ENCODE measurements around the gene CCT8. TPM values are rescaled to one million over a fixed set of nuclear protein-coding genes. Genes with fewer than 3 reads are reported as not detected.

The CCT8 gene
- total RNA-seq, 1 donor from 2014 or later = 186 TPM

- Mint-ChIP-seq H3K27me3 (ENCODE audit: unreplicated experiment) (no peaks in the 10 kb centered on the region), H3K4me3 (ENCODE audit: unreplicated experiment) (no peak overlapping the region), H3K9me3 (ENCODE audit: unreplicated experiment) (no peaks in the 10 kb centered on the region), H3K27ac (ENCODE audit: unreplicated experiment) (no peak overlapping the region), H3K36me3 (ENCODE audit: unreplicated experiment) (no peaks in the 10 kb centered on the region), H3K4me1 (ENCODE audit: low read depth, unreplicated experiment) (no peaks in the 10 kb centered on the region)
- DNase-seq = no peak
- TF ChIP-seq, protein P1, sequence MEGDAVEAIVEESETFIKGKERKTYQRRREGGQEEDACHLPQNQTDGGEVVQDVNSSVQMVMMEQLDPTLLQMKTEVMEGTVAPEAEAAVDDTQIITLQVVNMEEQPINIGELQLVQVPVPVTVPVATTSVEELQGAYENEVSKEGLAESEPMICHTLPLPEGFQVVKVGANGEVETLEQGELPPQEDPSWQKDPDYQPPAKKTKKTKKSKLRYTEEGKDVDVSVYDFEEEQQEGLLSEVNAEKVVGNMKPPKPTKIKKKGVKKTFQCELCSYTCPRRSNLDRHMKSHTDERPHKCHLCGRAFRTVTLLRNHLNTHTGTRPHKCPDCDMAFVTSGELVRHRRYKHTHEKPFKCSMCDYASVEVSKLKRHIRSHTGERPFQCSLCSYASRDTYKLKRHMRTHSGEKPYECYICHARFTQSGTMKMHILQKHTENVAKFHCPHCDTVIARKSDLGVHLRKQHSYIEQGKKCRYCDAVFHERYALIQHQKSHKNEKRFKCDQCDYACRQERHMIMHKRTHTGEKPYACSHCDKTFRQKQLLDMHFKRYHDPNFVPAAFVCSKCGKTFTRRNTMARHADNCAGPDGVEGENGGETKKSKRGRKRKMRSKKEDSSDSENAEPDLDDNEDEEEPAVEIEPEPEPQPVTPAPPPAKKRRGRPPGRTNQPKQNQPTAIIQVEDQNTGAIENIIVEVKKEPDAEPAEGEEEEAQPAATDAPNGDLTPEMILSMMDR (IDR thresholded peaks at IDR 0.05; ENCODE audit: partially characterized antibody, unreplicated experiment) = no peak
Measured at GRCh38 chr21:29055080-29055479, 18.4 kb downstream of the CCT8 start.

- no peaks in the 10 kb centered on the region for H3K4me1 Mint-ChIP-seq (ENCODE audit: low read depth, unreplicated experiment)
- H3K27ac Mint-ChIP-seq (ENCODE audit: unreplicated experiment) = peak overlapping the region; percentile 6
- no peak for DNase-seq
- no peaks in the 10 kb centered on the region for H3K9me3 Mint-ChIP-seq (ENCODE audit: unreplicated experiment)
- TF ChIP-seq, protein P1 (IDR thresholded peaks at IDR 0.05; ENCODE audit: partially characterized antibody, unreplicated experiment) = no peak
- no peaks in the 10 kb centered on the region for H3K27me3 Mint-ChIP-seq (ENCODE audit: unreplicated experiment)
- no peaks in the 10 kb centered on the region for H3K36me3 Mint-ChIP-seq (ENCODE audit: unreplicated experiment)
- H3K4me3 Mint-ChIP-seq (ENCODE audit: unreplicated experiment) = no peak overlapping the region
Measured at GRCh38 chr21:29053656-29054055, 19.8 kb downstream of the CCT8 start.

DNA sequence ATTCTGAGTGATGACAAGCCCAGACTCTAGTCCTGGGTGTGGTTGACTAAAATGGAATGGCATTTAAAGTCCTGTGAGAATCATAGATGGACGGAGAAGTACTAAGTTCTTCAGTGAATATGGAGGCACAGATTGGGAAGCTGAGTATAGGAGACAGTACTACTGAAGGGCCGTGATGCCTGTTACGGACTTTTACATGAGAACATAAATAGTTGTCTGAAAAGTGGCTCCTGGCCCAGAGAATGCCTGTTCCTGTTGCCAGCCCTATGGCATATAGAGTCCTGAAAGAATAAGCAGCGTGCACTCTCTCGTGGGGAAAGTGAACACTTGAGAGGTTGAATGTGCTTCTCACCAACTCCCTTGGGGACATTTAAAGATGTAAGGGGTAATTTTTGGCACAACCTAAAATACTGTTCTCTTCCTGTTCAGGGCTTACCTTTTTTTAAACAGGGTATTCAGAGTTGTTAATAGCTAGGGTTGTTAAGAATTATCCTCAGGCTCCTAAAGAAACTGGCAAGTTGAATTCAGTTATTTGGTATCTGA, 20.4 kb downstream of the CCT8 start:
- Mint-ChIP-seq H3K27ac (ENCODE audit: unreplicated experiment) (no peak overlapping the region), H3K27me3 (ENCODE audit: unreplicated experiment) (no peaks in the 10 kb centered on the region)

GRCh38 chr21:29052224-29052623, 21.2 kb downstream of the CCT8 start:
- Mint-ChIP-seq H3K36me3 (ENCODE audit: unreplicated experiment) (no peaks in the 10 kb centered on the region), H3K27ac (ENCODE audit: unreplicated experiment) (no peak overlapping the region), H3K9me3 (ENCODE audit: unreplicated experiment) (no peaks in the 10 kb centered on the region), H3K4me1 (ENCODE audit: low read depth, unreplicated experiment) (no peaks in the 10 kb centered on the region), H3K27me3 (ENCODE audit: unreplicated experiment) (no peaks in the 10 kb centered on the region), H3K4me3 (ENCODE audit: unreplicated experiment) (no peak overlapping the region)
- no peak for DNase-seq
- TF ChIP-seq, protein P1 (IDR thresholded peaks at IDR 0.05; ENCODE audit: partially characterized antibody, unreplicated experiment) = no peak

More for the DNA sequence above, 20.4 kb downstream of the CCT8 start:
- H3K9me3 Mint-ChIP-seq (ENCODE audit: unreplicated experiment) = no peaks in the 10 kb centered on the region
- DNase-seq = no peak
- no peak overlapping the region for H3K4me3 Mint-ChIP-seq (ENCODE audit: unreplicated experiment)
- H3K36me3 Mint-ChIP-seq (ENCODE audit: unreplicated experiment) = no peaks in the 10 kb centered on the region
- H3K4me1 Mint-ChIP-seq (ENCODE audit: low read depth, unreplicated experiment) = no peaks in the 10 kb centered on the region
- TF ChIP-seq, protein P1 (IDR thresholded peaks at IDR 0.05; ENCODE audit: partially characterized antibody, unreplicated experiment) = no peak

DNA sequence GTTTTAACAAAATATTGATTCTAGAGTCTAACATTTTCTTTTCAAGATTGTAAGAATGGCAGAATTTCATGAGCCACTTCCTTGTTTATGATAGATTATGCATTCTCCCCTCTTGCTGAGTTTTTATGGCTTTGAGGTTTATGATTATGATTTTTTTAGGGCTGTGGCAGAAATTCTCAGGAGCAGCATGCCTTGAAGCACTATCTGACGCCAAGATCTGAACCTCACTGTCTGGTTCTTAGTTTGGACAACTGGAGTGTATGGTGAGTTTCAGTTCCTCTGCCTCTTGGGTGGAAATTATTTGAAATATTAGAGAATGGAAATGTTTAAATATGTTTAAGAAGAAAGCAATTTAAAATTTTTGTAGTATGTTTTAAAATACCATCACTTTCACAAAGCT, 38.8 kb downstream of the CCT8 start:
- Mint-ChIP-seq H3K27me3 (ENCODE audit: unreplicated experiment) (no peaks in the 10 kb centered on the region), H3K36me3 (ENCODE audit: unreplicated experiment) (no peaks in the 10 kb centered on the region), H3K27ac (ENCODE audit: unreplicated experiment) (no peak overlapping the region), H3K4me1 (ENCODE audit: low read depth, unreplicated experiment) (no peaks in the 10 kb centered on the region), H3K9me3 (ENCODE audit: unreplicated experiment) (no peaks in the 10 kb centered on the region), H3K4me3 (ENCODE audit: unreplicated experiment) (no peak overlapping the region)
- TF ChIP-seq, protein P1 (IDR thresholded peaks at IDR 0.05; ENCODE audit: partially characterized antibody, unreplicated experiment) = no peak
- DNase-seq = no peak

Measured in glutamatergic neuron (in vitro differentiated cells).